Panc1 (cell line): ENCODE results near the gene DHX36. TPM values are rescaled to one million over a fixed set of nuclear protein-coding genes. Genes with fewer than 3 reads are reported as not detected.

Experiments used
- ATAC-seq: fragments of 200-7000 bp; cut with Tn5 transposase; 2 replicates; pipeline ENCODE4 v1.9.1; 2020; ENCODE audit warnings: mild to moderate bottlenecking, moderate library complexity
- BruUV-seq: library from RNA; stranded (reverse); fragments of 400-500 nt; replicated peaks from 2 replicates; lab custom pipeline; 2021; lab: Mats Ljungman, UMichigan
- CTCF ChIA-PET: fragments of 300-600 bp; sonication (Branson Sonifier 250); formaldehyde crosslinking; loops from one replicate; lab custom pipeline; 2022; ENCODE audit warnings: antibody characterized with exemption; lab: Charles Lee
- POLR2A ChIA-PET: fragments of 300-600 bp; sonication (Branson Sonifier 250); formaldehyde crosslinking; loops from one replicate; lab custom pipeline; 2022; ENCODE audit warnings: antibody characterized with exemption; lab: Charles Lee
- DNase-seq: peaks from one replicate; pipeline ENCODE4 v3.0.0-alpha.2; 2010; ENCODE audit warnings: low read depth, low spot score
- H3K27ac ChIP-seq: 2 replicates; pipeline ENCODE4 v1.5.1; 2011; ENCODE audit warnings: mild to moderate bottlenecking, low read length, inconsistent platforms
- H3K27me3 ChIP-seq: fragments of 200-500 bp; sonication (Bioruptor generic); 2 replicates; pipeline ENCODE4 v1.6.0; 2014; ENCODE audit warnings: low read length, inconsistent platforms; ENCODE audit not compliant: control insufficient read depth, insufficient read depth
- H3K36me3 ChIP-seq: fragments of 200-500 bp; sonication (Bioruptor generic); 2 replicates; pipeline ENCODE4 v1.5.1; 2014; ENCODE audit warnings: inconsistent platforms, mild to moderate bottlenecking, low read length, moderate library complexity; ENCODE audit not compliant: control insufficient read depth, insufficient read depth
- H3K4me1 ChIP-seq: 2 replicates; pipeline ENCODE4 v1.5.1; 2011; ENCODE audit warnings: inconsistent platforms, mild to moderate bottlenecking, low read length, moderate library complexity; ENCODE audit not compliant: control insufficient read depth, insufficient read depth
- H3K4me3 ChIP-seq, 2 experiments: 2 replicates each; pipeline ENCODE4 v1.5.1; 2011 to 2012; ENCODE audit warnings: low read depth in 2 of 2, low read length in 2 of 2, mild to moderate bottlenecking in 2 of 2, inconsistent platforms in 1 of 2, moderate library complexity in 1 of 2
- H3K9me3 ChIP-seq: fragments of 200-500 bp; sonication (Bioruptor generic); 2 replicates; pipeline ENCODE4 v1.5.1; 2014; ENCODE audit warnings: low read depth, mild to moderate bottlenecking, inconsistent platforms, low read length, moderate library complexity; ENCODE audit not compliant: control insufficient read depth, insufficient read depth
- CTCF ChIP-seq: fragments of 450-650 bp; IDR thresholded peaks from 2 replicates; pipeline ENCODE4 v1.5.1; 2017; ENCODE audit warnings: mild to moderate bottlenecking
- POLR2AphosphoS5 ChIP-seq: IDR thresholded peaks from 2 replicates; pipeline ENCODE4 v1.6.1; 2012; ENCODE audit warnings: mild to moderate bottlenecking, low read depth, low read length, moderate library complexity
- REST ChIP-seq, 2 experiments: IDR thresholded peaks; 2 replicates each; pipeline ENCODE4 v1.6.1; 2011 to 2012; ENCODE audit warnings: low read depth in 2 of 2, control low read depth in 1 of 2, low read length in 1 of 2, mild to moderate bottlenecking in 1 of 2, moderate library complexity in 1 of 2; ENCODE audit not compliant: insufficient read depth in 1 of 2
- SIN3A ChIP-seq: IDR thresholded peaks from 2 replicates; pipeline ENCODE4 v1.6.1; 2012; ENCODE audit warnings: low read depth, mild to moderate bottlenecking, low read length, moderate library complexity, borderline replicate concordance; ENCODE audit not compliant: insufficient read depth
- TCF7L2 ChIP-seq: IDR thresholded peaks from 2 replicates; pipeline ENCODE4 v1.6.1; 2011; ENCODE audit warnings: mild to moderate bottlenecking, low read depth, low read length, inconsistent platforms
- in situ Hi-C: cut with HindIII; loops from 2 replicates; pipeline ENCODE4 v1.10.0; 2016; ENCODE audit warnings: low sequenced_read_pairs, low pct_unique_long_range_greater_than_20kb
- intact Hi-C: fragments of 100-400 bp; cut with micrococcal nuclease; formaldehyde crosslinking; loops from one replicate; pipeline ENCODE4 v1.10.0; 2022; ENCODE audit not compliant: unreplicated experiment
- total RNA-seq: library from RNA; stranded (reverse); gene quantifications from one replicate; pipeline ENCODE4 v1.2.1, GENCODE V29; 2021; ENCODE audit not compliant: unreplicated experiment

Gene DHX36
- total RNA-seq, 1 experiment from 2014 or later = 74.3 TPM

DNA sequence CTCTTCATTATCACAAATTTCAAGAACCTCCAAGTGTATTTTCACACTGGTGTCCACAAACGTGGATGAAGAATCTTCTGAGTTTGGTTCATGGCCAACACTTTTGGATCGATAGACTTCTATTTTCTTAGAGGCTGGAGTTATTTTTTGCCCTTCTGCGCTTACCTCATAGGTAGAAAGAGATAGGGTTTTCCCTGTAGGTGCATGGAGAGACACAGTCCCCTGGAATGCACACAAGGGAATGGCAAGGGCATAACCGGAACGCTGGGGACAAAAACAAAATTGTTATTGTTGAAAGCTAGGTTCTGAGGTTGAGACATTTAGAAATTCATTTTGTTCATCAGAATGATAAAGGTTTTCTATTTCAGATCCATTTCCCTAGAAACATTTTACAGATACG lies 13.7 kb upstream of the DHX36 start:
- in situ Hi-C loops = no loop called here

GRCh38 chr3:154334973-154335420 lies 10.7 kb upstream of the DHX36 start:
- ChIA-PET CTCF (no interaction called here), POLR2A (no interaction called here)
- peak; percentile 58; the same call in 1 of the 2 replicates for ATAC-seq
- no peaks in the 10 kb centered on the region for H3K4me1 ChIP-seq
- TF ChIP-seq CTCF = peak; percentile 69; the same call in 1 of the 2 replicates
- no peak for TF ChIP-seq SIN3A
- TF ChIP-seq POLR2AphosphoS5 = no peak
- TF ChIP-seq TCF7L2 = no peak
- TF ChIP-seq REST (IDR thresholded peaks at IDR 0.05; ENCODE audit: insufficient read depth in 1 of 2, low read depth in 2 of 2, low read length in 1 of 2) = no peak
- no peaks in the 10 kb centered on the region for H3K36me3 ChIP-seq
- no TSS peak for BruUV-seq
- intact Hi-C loops (loop anchor here (2.0 to 10.0 kb wide), 2 partner anchors 410 to 988 kb away; no protein-coding TSS in a partner anchor), in situ Hi-C loops (no loop called here)
- no peaks in the 10 kb centered on the region for H3K9me3 ChIP-seq
- DNase-seq = no peak
- no peak overlapping the region for H3K4me3 ChIP-seq
- H3K27ac ChIP-seq = no peak overlapping the region
- peaks cover 24% of the 10 kb centered on the region for H3K27me3 ChIP-seq

More for the DNA sequence above, 13.7 kb upstream of the DHX36 start:
- no peaks in the 10 kb centered on the region for H3K36me3 ChIP-seq
- BruUV-seq = no TSS peak
- no peak for DNase-seq
- intact Hi-C loops = loop anchor here (10.0 kb wide), 1 partner anchor 407 kb away; no protein-coding TSS in a partner anchor
- TF ChIP-seq TCF7L2 (no peak), SIN3A (no peak), CTCF (no peak), POLR2AphosphoS5 (no peak), REST (IDR thresholded peaks at IDR 0.05; ENCODE audit: insufficient read depth in 1 of 2, low read depth in 2 of 2, low read length in 1 of 2) (no peak)
- no peak overlapping the region for H3K4me3 ChIP-seq
- no peak overlapping the region for H3K27ac ChIP-seq
- POLR2A ChIA-PET = no interaction called here
- CTCF ChIA-PET = no interaction called here
- ATAC-seq = no peak
- no peaks in the 10 kb centered on the region for H3K9me3 ChIP-seq
- H3K27me3 ChIP-seq = peaks cover 24% of the 10 kb centered on the region
- no peaks in the 10 kb centered on the region for H3K4me1 ChIP-seq
